Astrocyte (in vitro differentiated cells and primary cell): ENCODE measurements around the gene LRCH4. TPM values are rescaled to one million over a fixed set of nuclear protein-coding genes. Genes with fewer than 3 reads are reported as not detected.

Experiments used
- DNase-seq: peaks from one replicate; pipeline ENCODE4 v3.0.0-alpha.2; 2010; ENCODE audit warnings: low read depth
- FAIRE-seq: peaks from 2 replicates; lab custom pipeline; 2011; peaks lifted over from hg19 to GRCh38; lab: Jason Lieb, UNC
- H2AFZ ChIP-seq: 2 replicates; pipeline ENCODE4 v1.6.0; 2012; ENCODE audit warnings: low read depth, low read length, inconsistent platforms
- H3K27ac ChIP-seq: 2 replicates; pipeline ENCODE4 v1.5.1; 2011; ENCODE audit warnings: low read depth, low read length, inconsistent platforms
- H3K27me3 ChIP-seq: 2 replicates; pipeline ENCODE4 v1.6.0; 2011; ENCODE audit warnings: low read length, inconsistent platforms; ENCODE audit not compliant: insufficient read depth
- H3K36me3 ChIP-seq: 2 replicates; pipeline ENCODE4 v1.5.1; 2011; ENCODE audit warnings: low read length, inconsistent platforms; ENCODE audit not compliant: insufficient read depth
- H3K4me1 ChIP-seq: 2 replicates; pipeline ENCODE4 v1.5.1; 2011; ENCODE audit warnings: low read length, inconsistent platforms; ENCODE audit not compliant: insufficient read depth
- H3K4me2 ChIP-seq: 2 replicates; pipeline ENCODE4 v1.6.0; 2012; ENCODE audit warnings: low read length, inconsistent platforms
- H3K4me3 ChIP-seq: 2 replicates; pipeline ENCODE4 v1.5.1; 2011; ENCODE audit warnings: low read depth, mild to moderate bottlenecking, low read length, inconsistent platforms; ENCODE audit not compliant: insufficient read depth
- H3K79me2 ChIP-seq: 2 replicates; pipeline ENCODE4 v1.6.0; 2012; ENCODE audit warnings: mild to moderate bottlenecking, low read length, inconsistent platforms; ENCODE audit not compliant: insufficient read depth
- H3K9ac ChIP-seq: 2 replicates; pipeline ENCODE4 v1.6.0; 2012; ENCODE audit warnings: mild to moderate bottlenecking, low read length, inconsistent platforms
- H3K9me3 ChIP-seq: 2 replicates; pipeline ENCODE4 v1.5.1; 2012; ENCODE audit warnings: low read depth, mild to moderate bottlenecking, low read length, inconsistent platforms; ENCODE audit not compliant: insufficient read depth
- H4K20me1 ChIP-seq: 2 replicates; pipeline ENCODE4 v1.6.0; 2012; ENCODE audit warnings: low read length, inconsistent platforms; ENCODE audit not compliant: insufficient read depth
- H3K27ac Mint-ChIP-seq: one replicate; pipeline ENCODE4 v1.8.0; 2021; ENCODE audit warnings: mild to moderate bottlenecking, mixed read lengths; ENCODE audit not compliant: unreplicated experiment
- H3K27me3 Mint-ChIP-seq: one replicate; pipeline ENCODE4 v1.8.0; 2021; ENCODE audit warnings: low read depth, mixed read lengths; ENCODE audit not compliant: unreplicated experiment
- H3K36me3 Mint-ChIP-seq: one replicate; pipeline ENCODE4 v1.8.0; 2021; ENCODE audit warnings: low read depth, mixed read lengths; ENCODE audit not compliant: unreplicated experiment
- H3K4me1 Mint-ChIP-seq: one replicate; pipeline ENCODE4 v1.8.0; 2021; ENCODE audit warnings: low read depth, mixed read lengths; ENCODE audit not compliant: unreplicated experiment
- H3K4me3 Mint-ChIP-seq: one replicate; pipeline ENCODE4 v1.8.0; 2021; ENCODE audit warnings: mild to moderate bottlenecking, moderate library complexity, mixed read lengths; ENCODE audit not compliant: unreplicated experiment
- H3K9me3 Mint-ChIP-seq: one replicate; pipeline ENCODE4 v1.8.0; 2021; ENCODE audit warnings: mild to moderate bottlenecking, mixed read lengths; ENCODE audit not compliant: unreplicated experiment
- EZH2 ChIP-seq: IDR thresholded peaks from 2 replicates; pipeline ENCODE4 v1.6.1; 2012; ENCODE audit warnings: mild to moderate bottlenecking, low read length, inconsistent platforms; ENCODE audit not compliant: insufficient read depth
- total RNA-seq: library from RNA; stranded (reverse); gene quantifications from 2 replicates; pipeline ENCODE4 v1.2.1, GENCODE V29; 2021
- TF ChIP-seq, protein P1 (sequence below): IDR thresholded peaks from 2 replicates; pipeline ENCODE4 v1.5.1; 2011; ENCODE audit warnings: low read depth, mild to moderate bottlenecking, inconsistent platforms, low read length, moderate library complexity; ENCODE audit not compliant: insufficient read depth

The LRCH4 gene
- total RNA-seq, 1 donor from 2014 or later = 62.5 TPM

DNA sequence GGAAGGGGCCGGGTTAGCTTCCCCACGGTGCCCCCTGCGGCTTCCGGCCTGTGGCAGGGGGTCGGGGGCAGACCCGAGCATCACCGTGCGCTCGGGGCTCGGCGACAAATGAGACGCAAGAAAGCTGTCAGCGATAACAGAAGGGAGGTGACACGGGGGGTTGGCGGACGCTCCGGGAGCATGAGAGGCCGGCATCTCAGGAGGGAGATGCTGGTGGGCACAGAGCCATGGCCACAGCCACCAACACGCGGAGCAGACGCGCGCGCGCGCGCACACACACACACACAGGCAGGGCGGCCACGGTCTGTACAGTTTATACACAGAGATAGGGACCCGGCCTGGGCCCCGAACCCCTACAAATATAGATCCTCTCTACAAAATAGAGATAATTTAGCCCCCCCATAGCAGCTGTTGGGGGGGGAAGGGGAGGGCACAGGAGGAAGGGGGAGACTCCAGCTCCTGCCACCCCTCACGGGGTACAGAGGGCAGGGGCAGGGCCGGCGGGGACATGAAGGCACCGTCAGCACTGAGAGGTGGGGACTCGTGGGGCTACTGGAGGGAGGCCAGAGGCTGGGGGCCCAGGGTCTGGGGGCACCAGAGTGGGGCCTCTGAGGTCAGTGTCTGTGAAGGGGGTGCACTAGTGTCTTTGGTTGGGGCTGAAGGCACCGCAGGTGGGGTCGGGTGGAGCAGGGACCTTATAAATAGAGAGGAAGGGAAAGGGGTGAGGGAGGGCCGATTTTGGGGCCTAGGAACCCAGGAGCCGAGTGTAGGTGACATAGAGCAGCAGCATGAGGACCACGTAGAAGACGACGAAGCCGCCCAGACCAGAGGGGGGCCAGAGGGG lies 11.3 kb downstream of the LRCH4 start:
- no peak for TF ChIP-seq EZH2
- TF ChIP-seq, protein P1, sequence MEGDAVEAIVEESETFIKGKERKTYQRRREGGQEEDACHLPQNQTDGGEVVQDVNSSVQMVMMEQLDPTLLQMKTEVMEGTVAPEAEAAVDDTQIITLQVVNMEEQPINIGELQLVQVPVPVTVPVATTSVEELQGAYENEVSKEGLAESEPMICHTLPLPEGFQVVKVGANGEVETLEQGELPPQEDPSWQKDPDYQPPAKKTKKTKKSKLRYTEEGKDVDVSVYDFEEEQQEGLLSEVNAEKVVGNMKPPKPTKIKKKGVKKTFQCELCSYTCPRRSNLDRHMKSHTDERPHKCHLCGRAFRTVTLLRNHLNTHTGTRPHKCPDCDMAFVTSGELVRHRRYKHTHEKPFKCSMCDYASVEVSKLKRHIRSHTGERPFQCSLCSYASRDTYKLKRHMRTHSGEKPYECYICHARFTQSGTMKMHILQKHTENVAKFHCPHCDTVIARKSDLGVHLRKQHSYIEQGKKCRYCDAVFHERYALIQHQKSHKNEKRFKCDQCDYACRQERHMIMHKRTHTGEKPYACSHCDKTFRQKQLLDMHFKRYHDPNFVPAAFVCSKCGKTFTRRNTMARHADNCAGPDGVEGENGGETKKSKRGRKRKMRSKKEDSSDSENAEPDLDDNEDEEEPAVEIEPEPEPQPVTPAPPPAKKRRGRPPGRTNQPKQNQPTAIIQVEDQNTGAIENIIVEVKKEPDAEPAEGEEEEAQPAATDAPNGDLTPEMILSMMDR = no peak
- no peaks in the 10 kb centered on the region for H3K79me2 ChIP-seq
- peaks cover 22% of the 10 kb centered on the region for H3K4me1 ChIP-seq
- no peak for FAIRE-seq
- H3K27me3 Mint-ChIP-seq = peaks cover 3% of the 10 kb centered on the region
- H3K4me1 Mint-ChIP-seq = peaks cover 6% of the 10 kb centered on the region
- no peak overlapping the region for H2AFZ ChIP-seq
- H4K20me1 ChIP-seq = peaks cover 1% of the 10 kb centered on the region
- DNase-seq = no peak
- peaks cover 2% of the 10 kb centered on the region for H3K36me3 ChIP-seq
- no peak overlapping the region for H3K27ac ChIP-seq
- H3K27me3 ChIP-seq = no peaks in the 10 kb centered on the region
- peaks cover 7% of the 10 kb centered on the region for H3K36me3 Mint-ChIP-seq
- H3K9me3 ChIP-seq = no peaks in the 10 kb centered on the region
- no peak overlapping the region for H3K4me2 ChIP-seq
- no peak overlapping the region for H3K9ac ChIP-seq
- no peaks in the 10 kb centered on the region for H3K9me3 Mint-ChIP-seq
- H3K4me3 Mint-ChIP-seq = no peak overlapping the region
- no peak overlapping the region for H3K27ac Mint-ChIP-seq
- H3K4me3 ChIP-seq = no peak overlapping the region

DNA sequence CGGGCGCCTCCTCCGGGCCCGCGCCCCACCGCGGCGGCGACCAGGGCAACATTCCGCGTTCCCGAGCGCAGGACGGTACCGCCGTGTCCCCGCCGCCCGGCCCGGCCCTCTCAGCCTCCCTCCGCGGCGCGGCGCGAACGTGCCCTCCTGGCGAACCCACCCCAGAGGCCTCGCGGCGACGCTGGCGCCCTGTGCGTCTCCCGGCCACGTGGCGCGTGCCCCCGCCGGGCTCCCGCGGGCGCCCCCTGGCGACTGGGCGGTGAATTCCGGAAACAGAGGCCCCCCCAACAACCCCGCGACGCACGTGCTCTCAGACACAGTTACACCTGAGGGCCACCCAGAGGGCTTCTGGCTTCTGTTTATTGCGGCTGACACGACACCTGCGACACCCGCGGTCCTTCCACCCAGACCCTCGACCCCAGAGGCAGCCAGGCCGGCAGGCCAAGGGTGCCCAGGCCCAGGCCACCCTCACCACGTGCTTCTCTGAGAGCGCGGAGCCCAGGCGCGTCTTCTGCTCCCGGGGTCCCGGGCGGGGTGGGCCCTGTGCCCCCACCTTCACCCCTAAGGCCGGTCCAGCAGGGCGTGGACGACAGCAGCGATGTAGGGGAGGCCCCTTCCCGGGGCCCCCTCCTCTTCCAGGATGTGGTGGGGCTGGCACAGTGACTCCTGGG lies 12.1 kb downstream of the LRCH4 start, which contains the start of gene SAP25:
Gene SAP25 (minus strand): TSS at position 210 of the 671 bp plus-strand sequence. CDS start 158 bp downstream, at position 52.
- H3K4me2 ChIP-seq = no peak within 1 kb of the TSS
- Mint-ChIP-seq H3K36me3 (peaks cover 6% of the 10 kb centered on the region), H3K4me3 (no peak within 1 kb of the TSS), H3K27ac (no peak within 1 kb of the TSS), H3K9me3 (no peaks in the 10 kb centered on the region), H3K27me3 (peaks cover 5% of the 10 kb centered on the region), H3K4me1 (peaks cover 6% of the 10 kb centered on the region)
- no peaks in the 10 kb centered on the region for H4K20me1 ChIP-seq
- no peaks in the 10 kb centered on the region for H3K79me2 ChIP-seq
- no peak within 1 kb of the TSS for H2AFZ ChIP-seq
- TF ChIP-seq, protein P1 = no peak
- no peak for TF ChIP-seq EZH2
- H3K27ac ChIP-seq = no peak within 1 kb of the TSS
- peaks cover 24% of the 10 kb centered on the region for H3K4me1 ChIP-seq
- DNase-seq = no peak
- H3K9ac ChIP-seq = no peak within 1 kb of the TSS
- H3K9me3 ChIP-seq = no peaks in the 10 kb centered on the region
- no peak within 1 kb of the TSS for H3K4me3 ChIP-seq
- no peaks in the 10 kb centered on the region for H3K36me3 ChIP-seq
- no peak for FAIRE-seq
- no peaks in the 10 kb centered on the region for H3K27me3 ChIP-seq
